Measurements from ENCODE around the gene TCF3. TPM values are rescaled to one million over a fixed set of nuclear protein-coding genes. Genes with fewer than 3 reads are reported as not detected.

The TCF3 gene
- total and polyA plus RNA-seq, 10 of the 15 experiments (the other 5 are each of a cell fraction or from before 2014, with no cell fraction given), result 6.7 to 282 (median 70.7) TPM

DNA sequence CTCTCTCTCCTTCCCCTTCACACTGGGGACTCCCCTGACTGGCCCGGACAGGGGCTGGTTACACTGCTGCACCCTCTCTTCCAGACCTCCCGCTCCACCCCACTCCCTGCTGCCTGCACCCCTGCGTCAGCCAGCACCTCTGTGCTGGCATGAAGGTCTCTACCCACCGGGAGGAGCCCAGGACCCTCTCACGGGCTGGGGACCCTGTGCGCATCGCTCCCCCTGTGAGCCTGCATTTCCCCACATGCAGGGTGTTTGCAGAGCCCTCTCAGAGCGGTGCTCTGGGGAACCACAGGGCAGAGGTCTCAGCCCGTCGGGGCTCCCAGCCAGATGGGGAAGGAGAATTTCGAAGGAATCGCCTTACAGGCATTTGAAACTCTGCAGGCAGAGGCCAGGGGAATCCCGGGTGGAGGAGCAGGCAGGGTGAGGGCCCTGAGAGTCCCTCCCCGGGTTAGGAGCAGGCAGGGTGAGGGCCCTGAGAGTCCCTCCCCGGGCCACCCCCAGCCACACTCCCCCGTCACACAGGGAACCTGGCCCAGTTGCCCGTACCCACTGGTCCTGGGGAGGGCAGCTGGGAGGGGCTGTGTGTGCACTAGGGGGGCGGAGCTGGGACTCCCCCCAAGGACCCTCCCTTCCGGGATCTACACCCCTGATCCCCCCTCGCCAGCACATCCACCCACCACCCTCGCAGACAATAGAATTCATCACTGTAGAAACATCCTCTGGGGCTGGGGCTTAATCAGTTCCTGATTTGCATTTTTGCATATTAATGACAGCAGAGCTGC, 16.3 kb upstream of the TCF3 start (continued):
- 0 out of 2 replicates have a peak, but pooled peaks have one; percentile 9 for TF ChIP-seq TBL1XR1 (IDR thresholded peaks at IDR 0.05; ENCODE audit: low read depth, low read length)
- TF ChIP-seq CEBPB (IDR thresholded peaks at IDR 0.05; ENCODE audit: borderline replicate concordance in 1 of 2, low read depth in 2 of 2, low read length in 2 of 2), result no peak
- TF ChIP-seq, protein P1, sequence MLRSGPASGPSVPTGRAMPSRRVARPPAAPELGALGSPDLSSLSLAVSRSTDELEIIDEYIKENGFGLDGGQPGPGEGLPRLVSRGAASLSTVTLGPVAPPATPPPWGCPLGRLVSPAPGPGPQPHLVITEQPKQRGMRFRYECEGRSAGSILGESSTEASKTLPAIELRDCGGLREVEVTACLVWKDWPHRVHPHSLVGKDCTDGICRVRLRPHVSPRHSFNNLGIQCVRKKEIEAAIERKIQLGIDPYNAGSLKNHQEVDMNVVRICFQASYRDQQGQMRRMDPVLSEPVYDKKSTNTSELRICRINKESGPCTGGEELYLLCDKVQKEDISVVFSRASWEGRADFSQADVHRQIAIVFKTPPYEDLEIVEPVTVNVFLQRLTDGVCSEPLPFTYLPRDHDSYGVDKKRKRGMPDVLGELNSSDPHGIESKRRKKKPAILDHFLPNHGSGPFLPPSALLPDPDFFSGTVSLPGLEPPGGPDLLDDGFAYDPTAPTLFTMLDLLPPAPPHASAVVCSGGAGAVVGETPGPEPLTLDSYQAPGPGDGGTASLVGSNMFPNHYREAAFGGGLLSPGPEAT (IDR thresholded peaks at IDR 0.05; ENCODE audit: low read depth), result 0 out of 2 replicates have a peak, but pooled peaks have one; percentile 48
- TF ChIP-seq EGR1 (IDR thresholded peaks at IDR 0.05; ENCODE audit: borderline replicate concordance in 1 of 2, low read depth in 2 of 2, low read length in 2 of 2), result peak in 1 of 2 experiments; percentile 26; a peak in 1 of 3 replicates
- TF ChIP-seq RUNX3 (IDR thresholded peaks at IDR 0.05; ENCODE audit: low read length), result peak; percentile 46; the same call in 1 of the 2 replicates
- TF ChIP-seq POU2F2 (IDR thresholded peaks at IDR 0.05; ENCODE audit: borderline replicate concordance, low read depth, low read length), result peak; percentile 97
- TF ChIP-seq GATAD2B (conservative IDR thresholded peaks at IDR 0.05; ENCODE audit: low read depth), result 0 out of 2 replicates have a peak, but pooled peaks have one; percentile 45
- TF ChIP-seq EED (IDR thresholded peaks at IDR 0.05; ENCODE audit: low read depth), result peak; percentile 88
- TF ChIP-seq NR2F1 (conservative IDR thresholded peaks at IDR 0.05), result peak; percentile 48; the same call in 1 of the 2 replicates
- TF ChIP-seq, protein P2, sequence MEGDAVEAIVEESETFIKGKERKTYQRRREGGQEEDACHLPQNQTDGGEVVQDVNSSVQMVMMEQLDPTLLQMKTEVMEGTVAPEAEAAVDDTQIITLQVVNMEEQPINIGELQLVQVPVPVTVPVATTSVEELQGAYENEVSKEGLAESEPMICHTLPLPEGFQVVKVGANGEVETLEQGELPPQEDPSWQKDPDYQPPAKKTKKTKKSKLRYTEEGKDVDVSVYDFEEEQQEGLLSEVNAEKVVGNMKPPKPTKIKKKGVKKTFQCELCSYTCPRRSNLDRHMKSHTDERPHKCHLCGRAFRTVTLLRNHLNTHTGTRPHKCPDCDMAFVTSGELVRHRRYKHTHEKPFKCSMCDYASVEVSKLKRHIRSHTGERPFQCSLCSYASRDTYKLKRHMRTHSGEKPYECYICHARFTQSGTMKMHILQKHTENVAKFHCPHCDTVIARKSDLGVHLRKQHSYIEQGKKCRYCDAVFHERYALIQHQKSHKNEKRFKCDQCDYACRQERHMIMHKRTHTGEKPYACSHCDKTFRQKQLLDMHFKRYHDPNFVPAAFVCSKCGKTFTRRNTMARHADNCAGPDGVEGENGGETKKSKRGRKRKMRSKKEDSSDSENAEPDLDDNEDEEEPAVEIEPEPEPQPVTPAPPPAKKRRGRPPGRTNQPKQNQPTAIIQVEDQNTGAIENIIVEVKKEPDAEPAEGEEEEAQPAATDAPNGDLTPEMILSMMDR (IDR thresholded peaks at IDR 0.05 in 2 of 3, conservative IDR thresholded peaks at IDR 0.05 in 1 of 3; ENCODE audit: control insufficient read depth in 2 of 3, extremely low read depth in 1 of 3, insufficient read depth in 1 of 3, low read depth in 3 of 3, low read length in 3 of 3), result 0 out of 6 replicates have a peak, but pooled peaks of 1 of the 3 experiments have one; percentile 6
- peak; percentile 76 for TF ChIP-seq IKZF1 (conservative IDR thresholded peaks at IDR 0.05)
- TF ChIP-seq NBN (IDR thresholded peaks at IDR 0.05), result peak; percentile 80; the same call in 1 of the 2 replicates

Data from GM12878 (cell line).